Measurements from ENCODE around the gene MAGI2.

- TF ChIP-seq EZH2phosphoT487 (IDR thresholded peaks at IDR 0.05; ENCODE audit: borderline replicate concordance, low read length) (no peak), CTCF (IDR thresholded peaks at IDR 0.05; ENCODE audit: low read depth, low read length, poor library complexity, severe bottlenecking) (no peak)
Observed at GRCh38 chr7:79420464-79420863, 33.0 kb downstream of the MAGI2 start.
